HG03342 (cell line): ENCODE measurements around the gene AFAP1L1.

ENCODE experiments used
- ATAC-seq: cut with Tn5 transposase; IDR thresholded peaks from one replicate; pipeline ENCODE4 v1.9.1; 2021; ENCODE audit warnings: mild to moderate bottlenecking, moderate library complexity; ENCODE audit not compliant: unreplicated experiment

Gene AFAP1L1

DNA sequence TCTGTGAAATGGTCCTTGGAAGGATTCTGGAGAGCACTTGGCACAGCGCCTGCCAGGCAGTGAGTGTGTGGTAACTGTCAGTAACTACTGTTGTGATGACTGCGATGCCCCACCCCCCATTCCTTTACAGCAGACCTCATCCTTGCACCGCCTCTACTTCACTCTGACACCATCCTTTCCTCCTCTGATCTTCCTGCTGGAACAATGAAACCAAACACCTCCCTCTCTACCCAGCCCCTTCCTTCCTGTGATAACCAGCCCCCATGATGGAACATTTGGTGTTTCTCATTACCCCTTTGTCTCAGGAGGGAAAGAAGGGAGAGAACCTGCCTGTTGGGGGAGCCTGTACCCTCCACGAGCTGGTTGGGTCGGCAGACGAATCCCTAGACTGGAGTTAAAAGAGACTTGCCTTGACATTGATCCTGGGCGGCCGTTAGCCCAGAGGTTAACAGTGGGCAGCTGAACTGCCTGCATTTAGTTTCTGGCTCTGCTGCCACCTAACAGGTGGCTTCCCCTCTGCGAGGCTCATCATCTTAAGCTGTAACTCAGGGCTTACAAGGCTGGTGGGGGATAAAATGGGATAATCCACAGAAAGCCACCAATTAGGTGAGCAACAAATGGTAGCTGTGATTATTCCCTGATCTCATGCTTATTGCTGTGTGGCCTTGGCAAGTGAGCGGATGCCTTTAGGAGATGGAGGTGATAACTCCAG, 39.4 kb downstream of the AFAP1L1 start:
- ATAC-seq: no peak

DNA sequence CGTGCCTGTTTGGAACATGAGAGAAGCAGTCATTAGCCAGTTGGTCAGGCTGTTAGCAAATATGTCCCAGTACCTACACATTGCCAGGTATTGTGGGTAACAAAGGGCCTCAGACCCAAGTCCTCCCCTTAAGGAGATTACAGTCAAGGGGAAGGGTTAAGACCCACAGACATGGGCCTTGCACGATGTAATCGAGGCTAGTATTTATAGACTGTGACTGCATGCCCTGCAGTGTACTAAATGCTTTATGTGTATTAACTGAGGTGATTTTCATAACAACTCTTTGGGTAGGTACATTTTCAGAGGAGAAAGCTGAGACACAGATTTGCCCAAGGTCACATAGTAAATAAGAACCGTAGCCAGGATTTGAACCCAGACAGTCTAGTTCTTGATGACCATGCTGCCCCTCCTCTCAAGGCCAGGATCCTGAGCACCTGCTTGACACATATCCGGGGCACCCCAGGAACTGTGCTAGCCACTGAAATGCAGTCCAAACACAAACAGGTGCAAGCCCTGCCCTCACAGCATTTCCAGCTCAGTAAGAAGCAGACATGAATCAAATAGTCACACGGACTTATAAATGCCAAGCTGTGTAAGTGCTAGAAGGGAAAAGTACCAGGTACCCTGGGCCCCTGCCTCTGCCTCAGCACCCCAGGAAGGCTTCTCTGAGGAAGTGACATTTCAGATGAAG, 41.6 kb downstream of the AFAP1L1 start:
- no peak for ATAC-seq

DNA sequence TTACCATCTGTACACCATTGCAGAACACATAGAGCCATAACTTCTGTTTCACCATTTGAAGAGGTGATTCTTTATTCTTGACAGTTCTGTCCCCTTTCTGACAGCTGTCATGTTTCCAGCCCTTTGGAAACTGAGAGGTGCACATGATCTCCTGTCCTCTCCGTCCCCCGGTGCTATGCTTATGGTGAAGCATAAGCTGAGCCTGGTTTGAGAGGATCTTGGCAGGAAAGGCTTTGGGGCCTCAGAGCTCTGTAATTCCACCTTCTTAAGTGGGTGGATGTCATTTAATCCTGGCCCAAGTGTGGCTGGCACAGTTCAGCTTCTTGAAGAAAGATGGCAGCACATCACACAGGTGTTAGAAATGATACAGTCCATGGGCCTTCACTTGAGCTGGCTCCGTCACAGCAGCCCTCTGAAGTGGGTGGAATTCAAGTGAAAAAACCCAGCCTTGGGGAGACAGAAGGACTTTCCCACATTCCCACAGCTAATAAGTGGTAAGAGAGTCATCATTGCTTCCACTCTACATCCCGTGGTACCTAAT, 43.0 kb downstream of the AFAP1L1 start:
- no peak for ATAC-seq

DNA sequence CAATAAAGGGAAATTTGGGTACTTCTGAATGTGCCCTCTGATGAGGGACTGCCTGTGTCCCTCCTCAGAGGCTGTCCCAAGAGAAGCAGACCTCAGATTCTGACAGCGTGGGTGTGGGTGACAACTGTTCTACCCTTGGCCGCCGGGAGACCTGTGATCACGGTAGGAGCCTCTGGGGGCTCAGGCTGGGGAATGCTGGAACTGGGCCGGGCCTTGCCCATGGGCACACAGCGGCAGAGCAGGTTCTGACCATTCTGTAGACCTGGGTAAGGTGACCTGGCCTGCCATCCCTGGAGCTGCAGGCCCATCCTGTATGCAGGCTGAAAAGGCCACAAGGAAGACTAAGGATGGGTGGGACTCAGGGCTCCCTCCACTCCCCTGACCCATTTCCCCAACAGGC, 44.1 kb downstream of the AFAP1L1 start:
- no peak for ATAC-seq

DNA sequence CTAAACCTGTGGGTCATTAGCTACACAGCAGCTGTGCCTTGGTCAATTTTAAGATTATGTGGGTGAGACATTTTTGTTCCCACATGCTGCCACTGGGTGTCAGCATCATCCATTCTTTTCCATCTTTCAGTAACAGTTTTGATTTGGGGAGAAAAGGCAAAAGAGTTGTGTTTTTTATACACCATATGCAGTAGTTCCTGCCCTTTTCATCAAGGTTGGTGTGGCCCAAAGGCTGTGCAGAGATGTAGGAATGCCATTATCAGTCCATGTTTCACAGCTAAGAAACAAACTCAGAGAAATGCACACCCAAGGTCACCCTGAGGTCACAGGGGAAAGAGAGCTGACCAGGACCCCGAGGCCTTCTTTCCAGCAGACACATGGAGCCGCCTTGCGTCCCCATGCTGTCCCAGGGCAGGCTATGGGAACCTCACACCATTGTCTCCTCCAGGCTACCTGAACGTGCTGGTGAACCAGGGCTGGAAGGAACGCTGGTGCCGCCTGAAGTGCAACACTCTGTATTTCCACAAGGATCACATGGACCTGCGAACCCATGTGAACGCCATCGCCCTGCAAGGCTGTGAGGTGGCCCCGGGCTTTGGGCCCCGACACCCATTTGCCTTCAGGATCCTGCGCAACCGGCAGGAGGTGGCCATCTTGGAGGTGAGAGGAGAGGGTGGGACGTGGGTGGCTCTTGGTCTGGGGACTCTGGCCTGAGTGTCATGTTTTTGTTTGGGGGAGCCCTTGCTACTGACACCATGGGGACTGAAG, 45.8 kb downstream of the AFAP1L1 start:
- no peak for ATAC-seq

DNA sequence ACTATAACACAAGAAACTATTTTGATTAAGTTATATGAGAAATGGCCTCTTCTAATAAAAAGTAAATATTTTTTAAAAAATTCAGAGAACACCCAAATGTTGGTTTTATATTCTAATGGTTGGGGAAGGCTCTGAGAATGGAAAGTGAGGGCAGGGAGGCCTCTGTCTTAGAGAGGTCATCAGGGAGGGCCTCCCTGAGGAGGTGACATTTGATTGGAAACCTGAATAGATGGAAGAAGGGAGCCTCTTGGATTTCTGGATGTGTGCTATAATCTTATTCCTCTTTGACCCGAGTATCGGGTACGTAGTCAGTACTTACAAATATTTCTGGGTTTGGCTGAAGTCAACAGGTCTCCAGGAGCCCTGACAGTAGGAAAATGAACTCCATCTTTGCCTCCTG, 47.5 kb downstream of the AFAP1L1 start:
- ATAC-seq: no peak

DNA sequence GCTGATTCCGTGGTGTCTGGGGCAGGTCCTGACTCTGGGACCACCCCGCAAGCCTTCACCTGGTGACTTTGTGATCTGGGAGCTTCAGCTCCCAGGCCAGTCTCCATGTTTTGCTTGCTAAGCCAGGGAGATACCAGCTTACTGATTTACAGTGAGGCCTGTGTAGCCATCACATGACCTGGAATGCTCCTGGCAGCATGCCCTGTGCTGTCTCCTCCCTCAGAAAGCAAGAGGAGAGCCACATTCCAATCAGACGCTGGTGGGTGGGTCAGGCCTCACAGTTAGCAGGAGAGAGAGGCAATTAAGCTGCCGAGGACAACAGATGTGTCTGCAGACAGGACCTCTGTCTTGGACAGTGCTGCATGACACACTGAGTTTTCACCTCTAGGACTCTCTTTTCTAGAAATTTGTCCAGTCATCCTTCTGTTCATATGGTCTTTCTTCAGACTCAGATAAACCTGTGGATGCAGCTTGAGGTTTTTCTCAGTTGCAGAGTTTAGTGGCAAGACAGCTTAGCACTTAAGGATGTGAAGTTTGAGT, 49.2 kb downstream of the AFAP1L1 start:
- ATAC-seq: no peak

DNA sequence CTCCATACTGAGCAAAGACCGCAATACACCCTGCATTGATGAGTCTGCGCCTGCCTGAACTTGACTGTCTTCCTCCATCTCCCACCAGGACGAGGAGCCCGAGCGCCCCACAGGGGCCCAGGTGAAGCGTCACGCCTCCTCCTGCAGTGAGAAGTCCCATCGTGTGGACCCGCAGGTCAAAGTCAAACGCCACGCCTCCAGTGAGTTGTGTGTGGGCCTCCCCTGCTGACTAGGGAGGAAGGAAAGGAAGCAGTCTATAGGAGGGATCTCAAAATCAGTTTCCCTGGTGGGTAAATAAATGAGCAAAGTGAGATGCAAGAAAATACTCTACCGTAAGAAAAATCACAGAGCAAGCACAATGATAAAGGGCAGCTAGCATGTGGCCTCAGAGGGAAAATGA, 50.9 kb downstream of the AFAP1L1 start:
- ATAC-seq: no peak

DNA sequence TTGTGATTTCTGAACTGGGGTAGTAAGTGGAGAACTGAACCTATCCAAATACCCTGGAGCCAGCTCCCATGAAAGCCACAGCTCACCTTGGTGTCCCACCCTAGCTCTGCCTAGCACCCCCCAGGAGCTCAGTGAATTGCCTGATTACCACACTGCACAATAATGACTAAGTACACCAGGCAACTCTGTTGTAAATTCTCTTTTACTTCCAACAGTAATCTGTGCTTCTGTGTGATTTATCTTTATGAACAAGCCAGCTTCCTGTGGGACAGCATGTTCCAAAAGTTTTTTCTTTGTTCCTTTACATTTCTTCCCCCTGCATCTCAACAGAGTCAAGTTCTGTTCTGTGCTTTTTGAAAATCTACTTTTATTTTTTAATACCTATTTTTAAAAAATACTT, 51.6 kb downstream of the AFAP1L1 start:
- no peak for ATAC-seq

DNA sequence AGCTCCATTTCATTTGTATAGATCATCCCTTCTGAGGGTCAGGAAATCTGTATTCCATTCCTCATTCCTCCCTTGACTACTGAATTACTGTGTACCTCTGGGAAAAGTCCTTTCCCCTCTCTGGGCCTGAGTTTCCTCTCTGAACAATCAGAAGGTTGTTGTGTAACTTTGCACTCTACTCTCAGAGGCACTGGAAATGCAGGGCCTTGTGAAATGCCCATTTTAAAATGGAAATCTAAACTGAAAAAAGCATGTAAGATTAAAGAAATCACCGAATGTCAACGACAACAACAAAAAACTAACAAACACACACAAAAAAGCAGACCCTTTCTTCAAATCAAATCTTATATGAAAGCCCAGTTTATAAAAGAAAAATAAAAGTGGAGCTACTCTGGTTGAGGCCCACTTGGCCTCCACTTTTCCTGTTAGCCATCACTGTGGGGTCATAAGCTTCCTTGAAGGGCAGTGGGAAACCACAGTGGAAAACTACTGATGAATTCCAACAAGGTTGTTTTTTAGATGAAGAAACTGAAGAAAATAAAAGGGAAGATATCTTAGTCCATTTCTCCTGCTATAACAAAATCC, 52.1 kb downstream of the AFAP1L1 start:
- ATAC-seq: no peak

DNA sequence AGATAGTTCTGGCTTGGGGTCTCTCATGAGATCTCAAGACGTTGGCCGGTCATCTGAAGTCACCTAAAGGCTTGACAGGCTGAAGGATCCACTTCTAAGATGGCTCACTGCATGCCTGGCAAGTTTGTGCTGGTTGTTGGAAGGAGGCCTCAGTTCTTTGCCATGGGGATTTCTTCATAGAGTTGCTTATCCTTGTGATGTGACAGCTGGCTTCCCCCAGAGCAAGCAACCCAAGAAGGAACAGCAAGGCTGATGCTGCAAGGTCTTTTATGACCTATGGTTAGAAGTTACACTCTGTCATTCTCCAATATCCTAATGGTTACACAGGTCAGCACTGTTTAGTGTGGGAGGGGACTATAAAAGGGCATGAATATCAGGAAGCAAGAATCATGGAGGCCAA, 53.0 kb downstream of the AFAP1L1 start:
- no peak for ATAC-seq

DNA sequence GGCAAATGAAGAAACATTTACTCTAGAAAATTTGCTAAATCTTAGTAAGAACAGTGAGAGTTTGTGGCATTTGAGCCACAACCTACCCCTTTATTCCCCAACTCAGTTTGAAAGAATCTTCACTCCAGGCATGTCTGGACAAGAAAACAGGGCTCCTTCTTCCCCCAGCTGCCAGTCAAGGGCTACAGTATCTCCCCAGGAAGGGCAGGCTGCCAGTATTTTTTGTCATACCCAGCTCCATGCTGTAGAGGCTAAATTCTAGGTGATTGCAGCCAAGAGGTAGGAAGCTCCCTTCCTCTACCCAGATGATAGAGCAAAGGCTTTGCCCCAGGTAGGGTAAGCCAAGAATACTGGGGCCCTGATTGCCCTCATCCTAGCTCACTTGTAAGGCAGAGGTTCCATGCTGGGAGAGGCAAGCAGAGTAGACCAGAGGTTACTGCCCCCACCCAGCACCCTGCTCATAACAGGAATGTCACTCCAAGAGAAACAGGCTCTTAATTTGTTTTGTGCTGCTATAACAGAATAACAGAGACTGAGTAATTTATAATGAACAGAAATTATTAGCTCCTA, 53.6 kb downstream of the AFAP1L1 start:
- ATAC-seq: no peak

DNA sequence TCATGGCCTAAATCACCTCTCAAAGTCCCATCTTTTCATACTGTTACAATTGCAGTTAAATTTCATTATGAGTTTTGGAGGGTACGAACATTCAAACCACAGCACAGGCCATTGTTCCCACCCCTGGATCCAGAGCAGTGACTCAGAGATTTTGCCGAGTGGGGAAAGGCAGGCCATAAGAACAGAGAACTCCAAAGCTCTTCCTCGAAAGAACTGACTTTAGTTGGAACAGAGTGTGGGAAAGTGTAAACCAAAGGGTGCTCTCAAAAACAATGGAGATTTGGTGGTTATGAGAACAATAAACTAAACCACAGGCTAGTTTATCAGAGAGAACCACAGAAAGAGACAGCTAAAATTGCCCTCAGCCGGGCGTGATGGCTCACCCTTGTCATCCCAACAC, 54.2 kb downstream of the AFAP1L1 start:
- no peak for ATAC-seq

DNA sequence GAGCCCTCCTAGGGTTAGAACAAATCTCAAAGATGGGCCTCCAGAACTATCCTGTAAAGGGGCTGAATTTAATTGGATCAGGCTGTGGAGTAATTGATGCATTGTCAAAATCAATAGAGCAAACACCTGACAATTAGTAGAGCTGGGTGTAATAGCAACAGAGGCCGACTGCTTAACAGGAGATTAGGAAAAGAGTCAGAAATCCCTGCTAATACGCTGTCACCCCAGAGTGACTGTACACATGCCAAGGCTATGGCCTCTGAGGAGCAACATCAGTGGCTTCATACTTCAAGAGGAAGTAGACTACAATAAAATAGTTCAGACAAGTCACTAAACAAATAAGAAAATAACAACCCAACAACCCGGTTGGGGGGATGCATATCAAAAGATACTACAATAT, 55.0 kb downstream of the AFAP1L1 start:
- ATAC-seq: no peak

DNA sequence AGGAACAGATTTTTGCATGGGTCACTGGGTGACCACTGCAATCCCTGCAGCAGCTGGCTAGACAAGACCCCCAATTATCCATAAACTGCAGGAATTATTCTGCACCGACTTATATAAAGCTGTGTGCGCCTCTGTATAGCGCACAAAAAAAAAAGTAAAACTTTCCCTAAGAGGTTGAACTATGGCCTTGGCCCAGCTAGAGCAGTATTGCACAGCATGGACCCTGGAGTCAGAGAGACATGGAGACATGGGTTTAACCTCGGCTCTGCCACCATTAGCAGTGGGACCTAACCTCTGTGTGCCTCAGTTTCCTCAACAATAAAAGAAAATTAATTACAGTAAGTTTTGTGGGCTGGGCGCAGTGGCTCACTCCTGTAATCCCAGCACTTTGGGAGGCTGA, 56.5 kb downstream of the AFAP1L1 start:
- ATAC-seq: no peak

DNA sequence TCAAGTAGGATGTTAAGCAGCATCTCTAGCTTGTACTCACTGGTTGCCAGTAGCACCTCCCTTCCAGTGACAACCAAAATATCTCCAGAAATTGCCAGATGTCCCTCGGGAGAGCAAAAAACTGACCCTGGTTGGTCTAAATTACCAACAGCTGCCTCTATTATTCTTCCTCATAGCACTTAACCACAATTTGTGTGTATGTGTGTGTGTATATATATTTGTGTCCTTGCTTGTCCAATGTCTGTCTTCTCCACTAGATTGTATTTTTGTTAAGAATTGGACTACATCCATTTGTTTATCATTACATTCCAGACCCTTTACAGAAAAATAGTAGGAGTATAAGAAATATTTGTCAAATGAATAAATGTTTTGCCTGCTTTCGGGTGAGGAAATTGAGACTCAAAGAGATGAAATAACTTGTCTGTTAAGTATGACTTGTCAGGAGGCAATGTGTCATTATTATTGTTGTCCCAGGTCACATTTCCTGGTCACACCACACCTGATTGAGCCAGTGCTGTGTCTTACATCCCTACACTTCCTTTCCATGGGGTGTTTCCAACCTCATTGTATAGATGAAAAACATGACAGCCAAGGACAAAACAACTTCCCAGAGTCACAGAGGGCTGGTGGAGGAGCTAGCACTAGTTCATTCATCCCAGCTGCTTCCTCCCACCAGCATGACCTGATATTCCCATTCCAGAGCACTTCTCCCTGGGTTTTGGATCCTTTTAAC, 62.2 kb downstream of the AFAP1L1 start:
- ATAC-seq: no peak

DNA sequence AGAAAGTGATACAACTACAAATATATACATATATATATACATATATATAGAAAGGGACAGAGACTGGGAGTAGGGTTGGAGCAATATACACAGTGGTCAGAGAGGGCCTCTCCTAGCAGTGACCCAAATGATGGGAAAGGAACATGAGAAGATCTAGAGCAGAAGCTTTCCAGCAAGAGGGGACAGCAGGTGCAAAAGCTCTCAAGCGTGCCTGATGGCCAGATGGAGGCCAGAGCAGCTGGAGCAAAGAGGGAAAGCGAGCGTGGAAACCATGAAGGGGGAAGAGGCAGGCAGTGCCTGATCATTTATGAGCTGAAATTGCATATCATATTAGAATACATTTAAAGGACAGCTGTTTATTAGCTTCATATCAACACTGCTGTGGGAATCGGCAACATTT, 66.1 kb downstream of the AFAP1L1 start:
- no peak for ATAC-seq

DNA sequence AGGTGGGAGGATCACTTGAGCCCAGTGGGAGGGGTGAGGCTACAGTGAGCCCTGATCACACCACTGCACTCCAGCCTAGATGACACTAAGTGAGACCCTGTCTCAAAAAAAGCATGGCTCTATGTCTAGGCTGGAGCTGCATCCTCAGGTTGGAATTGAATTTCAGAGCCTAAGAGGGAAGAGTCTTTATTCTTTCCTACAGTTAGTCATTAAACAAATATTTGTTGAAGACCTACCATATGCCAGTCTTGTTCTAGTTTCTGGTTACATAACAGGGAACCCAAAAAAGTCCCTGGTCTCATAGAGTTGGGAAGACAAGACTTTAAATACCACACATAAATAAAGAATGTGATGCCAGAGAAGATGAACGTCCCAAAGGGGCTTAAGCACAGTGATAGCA, 66.7 kb downstream of the AFAP1L1 start:
- no peak for ATAC-seq

DNA sequence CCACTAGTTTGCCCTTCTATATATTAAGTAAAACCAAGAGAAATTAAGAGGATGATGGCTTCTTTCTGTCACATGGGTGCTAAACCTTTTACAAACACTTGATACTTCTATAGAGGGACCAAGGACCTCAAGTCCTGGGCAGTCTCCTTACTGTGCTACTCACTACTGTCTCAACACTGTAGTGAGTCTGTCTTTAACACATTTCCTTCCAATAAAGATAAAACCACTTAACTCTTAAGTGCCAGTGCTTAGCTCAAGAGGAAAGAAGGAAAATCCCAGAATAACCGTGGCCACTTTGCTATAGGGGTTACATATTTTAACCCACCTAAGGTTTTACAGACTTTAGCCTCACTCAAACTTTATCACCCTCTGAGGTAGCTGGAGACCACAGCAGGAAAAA, 69.3 kb downstream of the AFAP1L1 start:
- ATAC-seq: no peak

DNA sequence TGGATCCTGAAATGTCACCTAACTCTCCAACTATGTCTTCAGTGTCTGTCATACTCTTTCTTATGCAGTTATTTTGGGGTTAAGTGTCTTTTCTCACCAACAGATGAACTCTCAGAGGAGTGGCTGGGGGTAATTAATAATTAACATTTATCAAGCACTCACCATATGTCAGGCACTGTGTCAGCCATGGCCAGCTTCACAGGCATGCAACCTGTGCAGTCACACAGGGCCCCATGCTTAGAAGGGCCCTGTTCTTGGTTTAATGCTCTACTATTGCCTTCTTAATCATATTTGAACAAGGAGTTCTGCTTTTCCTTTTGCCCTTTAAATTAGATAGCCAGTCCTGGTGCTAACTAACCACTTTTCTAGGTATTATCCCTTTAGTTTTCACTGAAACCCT, 70.2 kb downstream of the AFAP1L1 start:
- ATAC-seq: no peak
